Endothelial cell of umbilical vein (primary cell): Measurements from ENCODE around the gene KCNB1. TPM values are rescaled to one million over a fixed set of nuclear protein-coding genes. Genes with fewer than 3 reads are reported as not detected.

Source experiments
- BruUV-seq: library from RNA; stranded (reverse); fragments of 400-500 nt; replicated peaks from 2 replicates; lab custom pipeline; 2021; lab: Mats Ljungman, UMichigan
- CTCF ChIA-PET: fragments of 300-600, 350-600 bp; sonication (Branson Sonifier 250); formaldehyde crosslinking; loops from one replicate; lab custom pipeline; 2021; ENCODE audit warnings: antibody characterized with exemption, inconsistent platforms; lab: Charles Lee
- POLR2A ChIA-PET: fragments of 300-600, 350-600 bp; sonication (Branson Sonifier 250); formaldehyde crosslinking; loops from one replicate; lab custom pipeline; 2021; ENCODE audit warnings: antibody characterized with exemption, inconsistent platforms; lab: Charles Lee
- DNase-seq: peaks from one replicate; pipeline ENCODE4 v3.0.0-alpha.2; 2011; ENCODE audit warnings: low read depth, low spot score
- FAIRE-seq: peaks from 2 replicates; lab custom pipeline; 2011; peaks lifted over from hg19 to GRCh38; lab: Jason Lieb, UNC
- H2AFZ ChIP-seq: 2 replicates; pipeline ENCODE4 v1.6.0; 2012; ENCODE audit warnings: low read depth, low read length, control low read depth, inconsistent platforms
- H3K27ac ChIP-seq: 2 replicates; pipeline ENCODE4 v1.5.1; 2011; ENCODE audit warnings: low read depth, mild to moderate bottlenecking, control low read depth, low read length, moderate library complexity; ENCODE audit not compliant: insufficient read depth
- H3K27me3 ChIP-seq, 2 experiments: 2 replicates each; pipeline versions ENCODE4 v1.6.0 to v1.6.1; 2011; ENCODE audit warnings: low read length in 2 of 2, mixed read lengths in 1 of 2; ENCODE audit not compliant: control insufficient read depth in 2 of 2, insufficient read depth in 2 of 2
- H3K36me3 ChIP-seq, 2 experiments: 2 replicates in 1 of 2; 3 replicates in 1 of 2; pipeline ENCODE4 v1.5.1; 2011; ENCODE audit warnings: low read length in 2 of 2, mild to moderate bottlenecking in 1 of 2, moderate library complexity in 1 of 2; ENCODE audit not compliant: control insufficient read depth in 2 of 2, insufficient read depth in 2 of 2; ENCODE audit errors: extremely low read depth in 1 of 2
- H3K4me1 ChIP-seq: 3 replicates; pipeline ENCODE4 v1.5.1; 2011; ENCODE audit warnings: mild to moderate bottlenecking, low read length; ENCODE audit not compliant: control insufficient read depth, insufficient read depth; ENCODE audit errors: extremely low read depth
- H3K4me2 ChIP-seq: 2 replicates; pipeline ENCODE4 v1.6.1; 2011; ENCODE audit warnings: low read length, control low read depth, mixed read lengths; ENCODE audit not compliant: insufficient read depth
- H3K4me3 ChIP-seq, 3 experiments: fragments of 200-600 bp in 1 of 3; sonication (generic), shearing (Covaris generic) in 1 of 3; replicated peaks in 1 of 3; 2 replicates each; pipeline ENCODE4 v1.5.1; 2011 to 2016; ENCODE audit warnings: control low read depth in 3 of 3, low read length in 3 of 3, mild to moderate bottlenecking in 2 of 3, inconsistent platforms in 1 of 3, low read depth in 1 of 3, moderate library complexity in 1 of 3; ENCODE audit not compliant: insufficient read depth in 1 of 3
- H3K79me2 ChIP-seq: 2 replicates; pipeline ENCODE4 v1.6.0; 2012; ENCODE audit warnings: low read length, inconsistent platforms; ENCODE audit not compliant: control insufficient read depth, insufficient read depth
- H3K9ac ChIP-seq: replicated peaks from 2 replicates; pipeline ENCODE3; 2011; ENCODE audit warnings: low read length, control low read depth; ENCODE audit not compliant: insufficient read depth; ENCODE audit errors: extremely low read depth
- H3K9me1 ChIP-seq: replicated peaks from 3 replicates; pipeline ENCODE4 v1.6.0; 2011; ENCODE audit warnings: mild to moderate bottlenecking, low read length; ENCODE audit not compliant: control insufficient read depth, insufficient read depth; ENCODE audit errors: extremely low read depth
- H3K9me3 ChIP-seq: replicated peaks from 2 replicates; pipeline ENCODE4 v1.5.1; 2012; ENCODE audit warnings: low read length, inconsistent platforms; ENCODE audit not compliant: control insufficient read depth, insufficient read depth
- H4K20me1 ChIP-seq: replicated peaks from 2 replicates; pipeline ENCODE3; 2011; ENCODE audit warnings: mild to moderate bottlenecking, low read length; ENCODE audit not compliant: control insufficient read depth, insufficient read depth; ENCODE audit errors: extremely low read depth
- EZH2 ChIP-seq: IDR thresholded peaks from 2 replicates; pipeline ENCODE4 v1.6.1; 2012; ENCODE audit warnings: borderline replicate concordance, low read depth, mild to moderate bottlenecking, moderate library complexity, low read length, inconsistent platforms; ENCODE audit not compliant: severe bottlenecking
- FOS ChIP-seq: IDR thresholded peaks from 2 replicates; pipeline ENCODE4 v1.6.1; 2011; ENCODE audit warnings: mild to moderate bottlenecking, low read length, moderate library complexity, borderline replicate concordance; ENCODE audit not compliant: insufficient read depth
- GATA2 ChIP-seq: IDR thresholded peaks from 2 replicates; pipeline ENCODE4 v1.7.0; 2011; ENCODE audit warnings: low read depth, mild to moderate bottlenecking, moderate library complexity, mixed read lengths, low read length; ENCODE audit not compliant: insufficient read length, insufficient read depth
- JUN ChIP-seq: IDR thresholded peaks from 2 replicates; pipeline ENCODE4 v1.6.1; 2011; ENCODE audit warnings: borderline replicate concordance, low read depth; ENCODE audit not compliant: insufficient read length, insufficient read depth
- MYC ChIP-seq: IDR thresholded peaks from one replicate; pipeline ENCODE4 v1.6.1; 2011; ENCODE audit warnings: mild to moderate bottlenecking, low read depth, low read length
- POLR2A ChIP-seq: IDR thresholded peaks from 2 replicates; pipeline ENCODE4 v1.6.1; 2012; ENCODE audit warnings: low read depth, mild to moderate bottlenecking, control low read depth, low read length
- POLR2AphosphoS5 ChIP-seq: IDR thresholded peaks from 2 replicates; pipeline ENCODE4 v1.6.1; 2012; ENCODE audit warnings: low read depth, mild to moderate bottlenecking, control low read depth, low read length, moderate library complexity; ENCODE audit not compliant: insufficient read depth
- dilution Hi-C: fragments of 300-500 bp; cut with MboI; formaldehyde crosslinking; loops from one replicate; pipeline ENCODE4 v1.15.0; 2019; ENCODE audit warnings: low sequenced_read_pairs; ENCODE audit not compliant: extremely low pct_ligation_motif_present
- intact Hi-C: fragments of 100-400 bp; cut with micrococcal nuclease; formaldehyde crosslinking; loops from one replicate; pipeline ENCODE4 v1.10.0; 2022
- polyA plus RNA-seq, 4 experiments: library from polyadenylated mRNA; depleted of rRNA in 3 of 4; stranded (reverse) in 3 of 4; unstranded in 1 of 4; fragments of >200 nt; gene quantifications; 2 replicates each; pipeline versions ENCODE4 v1.2.1 to v1.2.3, GENCODE V29; 2011 to 2012; ENCODE audit warnings: missing spikeins in 1 of 4
- total RNA-seq: library from RNA; stranded (reverse); gene quantifications from 2 replicates; pipeline ENCODE4 v1.2.3, GENCODE V29; 2021
- TF ChIP-seq, protein P1 (sequence below), 2 donors: IDR thresholded peaks; 1 replicate in 1 of 2; 2 replicates in 1 of 2; pipeline ENCODE4 v1.5.1; 2011; ENCODE audit warnings: low read length in 2 of 2, mild to moderate bottlenecking in 2 of 2, moderate library complexity in 2 of 2, control low read depth in 1 of 2, inconsistent platforms in 1 of 2, low read depth in 1 of 2; ENCODE audit not compliant: insufficient read depth in 1 of 2; ENCODE audit errors: extremely low read depth in 1 of 2
- TF ChIP-seq, protein P2 (sequence below): IDR thresholded peaks from 2 replicates; pipeline ENCODE4 v1.6.1; 2011; ENCODE audit not compliant: insufficient read depth, insufficient read length

KCNB1 gene
- total and polyA plus RNA-seq, 2 donors (not counting 3 experiments of a cell fraction or from before 2014, with no cell fraction given), result not detected

DNA sequence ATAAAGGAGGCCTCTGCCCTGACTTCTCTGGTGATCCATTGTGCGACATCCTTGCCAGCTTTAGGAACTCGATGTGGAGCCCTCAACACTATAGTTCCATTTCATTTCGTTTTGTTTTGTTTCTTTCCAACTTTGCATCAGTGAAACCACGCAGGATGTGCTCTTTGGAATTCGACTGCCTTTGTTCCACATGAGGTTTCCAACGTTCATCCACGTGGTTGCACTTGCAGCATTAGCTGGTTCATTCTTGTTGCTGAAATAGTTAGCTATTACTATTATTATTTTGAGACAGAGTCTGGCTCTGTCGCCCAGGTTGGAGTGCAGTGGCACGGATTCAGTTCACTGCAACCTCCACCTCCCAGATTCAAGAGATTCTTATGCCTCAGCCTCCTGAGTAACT, 143.3 kb downstream of the KCNB1 start:
- no peaks in the 10 kb centered on the region for H3K36me3 ChIP-seq
- no peaks in the 10 kb centered on the region for H4K20me1 ChIP-seq
- no peak overlapping the region for H3K4me2 ChIP-seq
- dilution Hi-C loops (no loop called here), intact Hi-C loops (no loop called here)
- peaks cover 0 to 7% of the 10 kb centered on the region in 2 experiments for H3K27me3 ChIP-seq
- no peaks in the 10 kb centered on the region for H3K4me1 ChIP-seq
- no peak overlapping the region for H3K27ac ChIP-seq
- H3K4me3 ChIP-seq, result no peak overlapping the region
- H3K9me1 ChIP-seq, result no peaks in the 10 kb centered on the region
- BruUV-seq, result no TSS peak
- CTCF ChIA-PET, result interaction anchor here (7.0 kb wide), 1 partner anchor 145 kb away, joined by 62 read pairs; no protein-coding TSS in a partner anchor
- DNase-seq, result no peak
- FAIRE-seq, result no peak
- no peaks in the 10 kb centered on the region for H3K9me3 ChIP-seq
- H2AFZ ChIP-seq, result no peak overlapping the region
- TF ChIP-seq JUN, result no peak
- TF ChIP-seq FOS, result no peak
- TF ChIP-seq POLR2AphosphoS5, result no peak
- TF ChIP-seq, protein P1, sequence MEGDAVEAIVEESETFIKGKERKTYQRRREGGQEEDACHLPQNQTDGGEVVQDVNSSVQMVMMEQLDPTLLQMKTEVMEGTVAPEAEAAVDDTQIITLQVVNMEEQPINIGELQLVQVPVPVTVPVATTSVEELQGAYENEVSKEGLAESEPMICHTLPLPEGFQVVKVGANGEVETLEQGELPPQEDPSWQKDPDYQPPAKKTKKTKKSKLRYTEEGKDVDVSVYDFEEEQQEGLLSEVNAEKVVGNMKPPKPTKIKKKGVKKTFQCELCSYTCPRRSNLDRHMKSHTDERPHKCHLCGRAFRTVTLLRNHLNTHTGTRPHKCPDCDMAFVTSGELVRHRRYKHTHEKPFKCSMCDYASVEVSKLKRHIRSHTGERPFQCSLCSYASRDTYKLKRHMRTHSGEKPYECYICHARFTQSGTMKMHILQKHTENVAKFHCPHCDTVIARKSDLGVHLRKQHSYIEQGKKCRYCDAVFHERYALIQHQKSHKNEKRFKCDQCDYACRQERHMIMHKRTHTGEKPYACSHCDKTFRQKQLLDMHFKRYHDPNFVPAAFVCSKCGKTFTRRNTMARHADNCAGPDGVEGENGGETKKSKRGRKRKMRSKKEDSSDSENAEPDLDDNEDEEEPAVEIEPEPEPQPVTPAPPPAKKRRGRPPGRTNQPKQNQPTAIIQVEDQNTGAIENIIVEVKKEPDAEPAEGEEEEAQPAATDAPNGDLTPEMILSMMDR (IDR thresholded peaks at IDR 0.05; ENCODE audit: extremely low read depth in 1 of 2, insufficient read depth in 1 of 2, low read depth in 1 of 2, low read length in 2 of 2), result no peak
- no peak for TF ChIP-seq MYC
- no peak for TF ChIP-seq POLR2A
- TF ChIP-seq, protein P2, sequence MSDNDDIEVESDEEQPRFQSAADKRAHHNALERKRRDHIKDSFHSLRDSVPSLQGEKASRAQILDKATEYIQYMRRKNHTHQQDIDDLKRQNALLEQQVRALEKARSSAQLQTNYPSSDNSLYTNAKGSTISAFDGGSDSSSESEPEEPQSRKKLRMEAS, result no peak
- TF ChIP-seq GATA2, result no peak
- no peak for TF ChIP-seq EZH2
- H3K9ac ChIP-seq, result no peak overlapping the region
- H3K79me2 ChIP-seq, result no peaks in the 10 kb centered on the region
- POLR2A ChIA-PET, result no interaction called here
